Upper lobe of right lung (tissue), 1 donor: ENCODE measurements around the gene TRDN. TPM values are rescaled to one million over a fixed set of nuclear protein-coding genes. Genes with fewer than 3 reads are reported as not detected.

ENCODE experiments used
- ATAC-seq: fragments of 200-7000 bp; cut with Tn5 transposase; one replicate; pipeline ENCODE4 v1.9.1; 2020; ENCODE audit warnings: mild to moderate bottlenecking, moderate library complexity
- DNase-seq: peaks from one replicate; pipeline ENCODE4 v3.0.0-alpha.2; 2020
- H3K27ac ChIP-seq: fragments of 200-600 bp; one replicate; pipeline ENCODE4 v1.8.0; 2022
- H3K27me3 ChIP-seq: fragments of 200-600 bp; one replicate; pipeline ENCODE4 v1.8.0; 2022; ENCODE audit warnings: mild to moderate bottlenecking
- H3K36me3 ChIP-seq: fragments of 200-600 bp; one replicate; pipeline ENCODE4 v1.8.0; 2022
- H3K4me1 ChIP-seq: fragments of 200-600 bp; one replicate; pipeline ENCODE4 v1.8.0; 2022
- H3K4me3 ChIP-seq: fragments of 200-600 bp; one replicate; pipeline ENCODE4 v1.8.0; 2022; ENCODE audit warnings: mild to moderate bottlenecking
- H3K9me3 ChIP-seq: fragments of 200-600 bp; one replicate; pipeline ENCODE4 v1.8.0; 2022
- intact Hi-C: fragments of 100-400 bp; cut with DNase I; formaldehyde crosslinking; loops from one replicate; pipeline ENCODE4 v1.11.0; 2022
- total RNA-seq: library from RNA; stranded (reverse); fragmentation: NEBNext Ultra II Directional; extraction: Animal tissue kit (Norgen Biotek cat#: 25700); gene quantifications from one replicate; pipeline ENCODE4 v1.2.1, GENCODE V29; 2021
- TF ChIP-seq, protein P1 (sequence below): fragments of 200-600 bp; IDR thresholded peaks from one replicate; pipeline ENCODE4 v1.8.0; 2022; ENCODE audit warnings: antibody characterized with exemption
- donor health status: DM: no; HTN: yes; CAD: no; lungs with severe emphysema.

TRDN gene
- total RNA-seq, 1 donor from 2014 or later: not detected

DNA sequence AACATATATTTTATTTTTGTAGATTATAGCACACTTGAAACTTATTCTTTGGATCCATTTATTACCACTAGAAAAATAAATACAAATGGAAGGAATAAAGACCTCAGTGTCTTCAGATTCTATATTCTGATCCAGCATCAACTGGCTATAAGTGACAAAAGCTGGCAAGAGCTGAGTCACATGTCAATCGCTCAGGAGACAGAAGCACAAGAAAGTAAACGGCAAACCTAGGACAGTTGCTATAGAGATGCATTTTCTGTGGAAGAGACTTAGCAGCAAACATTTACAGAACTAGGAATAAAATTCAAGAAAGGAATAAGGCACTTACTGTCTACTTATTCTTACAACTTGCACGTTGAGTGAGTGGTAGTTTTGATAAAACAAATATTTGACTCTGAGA is 410.4 kb downstream of the TRDN start:
- ATAC-seq (no peak), DNase-seq (no peak)
- no peak overlapping the region for H3K27ac ChIP-seq
- TF ChIP-seq, protein P1, sequence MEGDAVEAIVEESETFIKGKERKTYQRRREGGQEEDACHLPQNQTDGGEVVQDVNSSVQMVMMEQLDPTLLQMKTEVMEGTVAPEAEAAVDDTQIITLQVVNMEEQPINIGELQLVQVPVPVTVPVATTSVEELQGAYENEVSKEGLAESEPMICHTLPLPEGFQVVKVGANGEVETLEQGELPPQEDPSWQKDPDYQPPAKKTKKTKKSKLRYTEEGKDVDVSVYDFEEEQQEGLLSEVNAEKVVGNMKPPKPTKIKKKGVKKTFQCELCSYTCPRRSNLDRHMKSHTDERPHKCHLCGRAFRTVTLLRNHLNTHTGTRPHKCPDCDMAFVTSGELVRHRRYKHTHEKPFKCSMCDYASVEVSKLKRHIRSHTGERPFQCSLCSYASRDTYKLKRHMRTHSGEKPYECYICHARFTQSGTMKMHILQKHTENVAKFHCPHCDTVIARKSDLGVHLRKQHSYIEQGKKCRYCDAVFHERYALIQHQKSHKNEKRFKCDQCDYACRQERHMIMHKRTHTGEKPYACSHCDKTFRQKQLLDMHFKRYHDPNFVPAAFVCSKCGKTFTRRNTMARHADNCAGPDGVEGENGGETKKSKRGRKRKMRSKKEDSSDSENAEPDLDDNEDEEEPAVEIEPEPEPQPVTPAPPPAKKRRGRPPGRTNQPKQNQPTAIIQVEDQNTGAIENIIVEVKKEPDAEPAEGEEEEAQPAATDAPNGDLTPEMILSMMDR: no peak
- H3K27me3 ChIP-seq: no peaks in the 10 kb centered on the region
- intact Hi-C loops: no loop called here
- H3K4me3 ChIP-seq: no peak overlapping the region
- no peaks in the 10 kb centered on the region for H3K36me3 ChIP-seq
- no peaks in the 10 kb centered on the region for H3K9me3 ChIP-seq
- no peaks in the 10 kb centered on the region for H3K4me1 ChIP-seq

DNA sequence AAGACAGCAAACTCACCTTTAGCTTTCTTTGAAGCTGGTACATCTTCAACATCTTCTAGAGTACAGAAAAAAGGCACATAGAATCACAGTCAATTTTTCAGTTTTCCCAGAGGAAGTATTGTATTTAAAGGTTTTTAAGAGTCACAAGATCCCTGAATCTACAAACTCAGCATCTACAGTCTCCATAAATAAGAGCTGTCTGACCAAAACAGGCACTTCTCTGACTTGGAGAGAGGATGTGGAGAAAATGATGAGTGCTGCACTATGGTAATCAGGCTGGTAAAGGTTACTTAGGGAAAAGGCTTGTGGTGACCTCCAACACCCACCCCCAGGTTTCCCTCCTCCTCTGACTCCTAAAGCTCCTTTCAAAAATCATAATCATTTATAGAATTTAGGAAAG is 412.7 kb downstream of the TRDN start:
- Histone ChIP-seq H3K27ac (no peak overlapping the region), H3K4me3 (no peak overlapping the region), H3K36me3 (no peaks in the 10 kb centered on the region), H3K4me1 (no peaks in the 10 kb centered on the region), H3K27me3 (no peaks in the 10 kb centered on the region), H3K9me3 (no peaks in the 10 kb centered on the region)
- TF ChIP-seq, protein P1: no peak
- DNase-seq (no peak), ATAC-seq (no peak)
- intact Hi-C loops: no loop called here

GRCh38 chr6:123223461-123223860 is 413.3 kb downstream of the TRDN start:
- TF ChIP-seq, protein P1: no peak
- no peaks in the 10 kb centered on the region for H3K4me1 ChIP-seq
- intact Hi-C loops: no loop called here
- ATAC-seq (no peak), DNase-seq (no peak)
- no peaks in the 10 kb centered on the region for H3K9me3 ChIP-seq
- no peak overlapping the region for H3K27ac ChIP-seq
- H3K4me3 ChIP-seq: no peak overlapping the region
- no peaks in the 10 kb centered on the region for H3K36me3 ChIP-seq
- H3K27me3 ChIP-seq: no peaks in the 10 kb centered on the region

DNA sequence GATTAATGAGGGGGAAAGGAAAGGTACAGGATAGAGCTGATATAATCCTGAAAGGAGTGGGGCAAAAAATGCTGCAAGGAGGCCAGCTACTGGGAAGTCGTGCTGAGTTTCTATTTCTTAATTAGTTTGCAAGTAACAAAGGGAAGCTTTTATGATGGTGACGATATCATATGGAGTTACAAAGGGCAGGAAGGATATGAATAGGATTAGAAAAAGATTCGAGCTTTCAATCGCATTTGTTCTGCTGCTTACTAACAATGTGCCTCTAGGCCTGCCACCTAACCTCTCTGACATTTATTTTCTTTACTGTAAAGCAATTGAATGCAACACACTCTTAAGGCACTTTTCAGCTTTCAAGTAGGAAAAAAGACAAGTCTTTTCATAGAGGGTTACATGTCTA is 421.5 kb downstream of the TRDN start:
- Histone ChIP-seq H3K27ac (no peak overlapping the region), H3K9me3 (no peaks in the 10 kb centered on the region), H3K4me3 (no peak overlapping the region), H3K27me3 (no peaks in the 10 kb centered on the region), H3K4me1 (no peaks in the 10 kb centered on the region), H3K36me3 (no peaks in the 10 kb centered on the region)
- TF ChIP-seq, protein P1: no peak
- intact Hi-C loops: no loop called here
- DNase-seq (no peak), ATAC-seq (no peak)

DNA sequence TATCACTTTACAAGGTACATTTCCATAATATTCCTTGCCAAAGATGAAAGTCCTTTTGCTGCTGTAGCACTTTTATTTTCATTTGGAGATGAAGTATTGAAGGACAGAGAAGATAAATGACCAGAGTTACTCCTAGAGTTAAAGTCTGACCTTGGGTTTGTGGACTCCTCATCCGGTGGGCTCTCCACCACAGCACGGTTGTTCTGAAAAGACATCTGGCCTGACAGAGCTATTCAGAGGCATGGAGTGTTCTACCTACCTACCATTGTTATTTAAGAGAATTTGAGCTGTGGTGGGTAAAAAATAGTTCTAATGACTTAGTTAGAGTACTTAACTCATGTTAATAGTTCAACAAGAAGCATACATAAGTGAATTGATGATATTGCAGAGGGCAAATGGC is 422.3 kb downstream of the TRDN start:
- H3K27me3 ChIP-seq: no peaks in the 10 kb centered on the region
- no peaks in the 10 kb centered on the region for H3K9me3 ChIP-seq
- intact Hi-C loops: no loop called here
- H3K36me3 ChIP-seq: no peaks in the 10 kb centered on the region
- H3K27ac ChIP-seq: no peak overlapping the region
- no peak for ATAC-seq
- H3K4me1 ChIP-seq: no peaks in the 10 kb centered on the region
- H3K4me3 ChIP-seq: no peak overlapping the region
- DNase-seq: no peak
- TF ChIP-seq, protein P1: no peak

DNA sequence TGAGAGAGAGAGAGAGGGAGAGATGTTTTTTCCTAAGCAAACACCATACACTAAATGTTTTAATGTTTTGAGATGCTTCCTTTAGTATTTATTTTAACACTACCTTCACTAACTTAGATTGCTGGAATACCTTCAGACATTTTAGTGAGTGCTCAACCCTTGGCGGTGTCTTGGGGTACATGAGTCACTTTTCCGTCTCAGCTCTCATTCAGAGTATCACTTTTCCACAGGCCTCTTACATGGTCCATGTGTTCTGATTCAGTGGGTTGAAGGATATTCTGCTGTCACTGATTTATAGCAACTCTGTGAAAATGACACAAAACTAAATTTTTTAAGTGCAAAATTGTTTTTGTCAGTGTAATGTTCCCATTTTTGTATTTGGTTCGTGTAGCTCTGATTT is 422.8 kb downstream of the TRDN start:
- Histone ChIP-seq H3K27ac (no peak overlapping the region), H3K4me1 (no peaks in the 10 kb centered on the region), H3K4me3 (no peak overlapping the region), H3K36me3 (no peaks in the 10 kb centered on the region), H3K9me3 (no peaks in the 10 kb centered on the region), H3K27me3 (no peaks in the 10 kb centered on the region)
- DNase-seq: no peak
- ATAC-seq: no peak
- intact Hi-C loops: no loop called here
- TF ChIP-seq, protein P1: no peak
